T47D (cell line): Measurements from ENCODE around the gene EXOC2.

ENCODE experiments used
- DNase-seq, 2 experiments: peaks; one replicate each; pipeline versions ENCODE4 v3.0.0 to v3.0.0-alpha.2; 2011 to 2012; ENCODE audit warnings: low read depth in 1 of 2, low spot score in 1 of 2
- JUND ChIP-seq: IDR thresholded peaks from 2 replicates; pipeline ENCODE4 v1.6.1; 2012; ENCODE audit warnings: low read depth
- in situ Hi-C: cut with HindIII; loops from 2 replicates; pipeline ENCODE4 v1.10.0; 2016; ENCODE audit warnings: low sequenced_read_pairs, low pct_unique_long_range_greater_than_20kb

The EXOC2 gene

DNA sequence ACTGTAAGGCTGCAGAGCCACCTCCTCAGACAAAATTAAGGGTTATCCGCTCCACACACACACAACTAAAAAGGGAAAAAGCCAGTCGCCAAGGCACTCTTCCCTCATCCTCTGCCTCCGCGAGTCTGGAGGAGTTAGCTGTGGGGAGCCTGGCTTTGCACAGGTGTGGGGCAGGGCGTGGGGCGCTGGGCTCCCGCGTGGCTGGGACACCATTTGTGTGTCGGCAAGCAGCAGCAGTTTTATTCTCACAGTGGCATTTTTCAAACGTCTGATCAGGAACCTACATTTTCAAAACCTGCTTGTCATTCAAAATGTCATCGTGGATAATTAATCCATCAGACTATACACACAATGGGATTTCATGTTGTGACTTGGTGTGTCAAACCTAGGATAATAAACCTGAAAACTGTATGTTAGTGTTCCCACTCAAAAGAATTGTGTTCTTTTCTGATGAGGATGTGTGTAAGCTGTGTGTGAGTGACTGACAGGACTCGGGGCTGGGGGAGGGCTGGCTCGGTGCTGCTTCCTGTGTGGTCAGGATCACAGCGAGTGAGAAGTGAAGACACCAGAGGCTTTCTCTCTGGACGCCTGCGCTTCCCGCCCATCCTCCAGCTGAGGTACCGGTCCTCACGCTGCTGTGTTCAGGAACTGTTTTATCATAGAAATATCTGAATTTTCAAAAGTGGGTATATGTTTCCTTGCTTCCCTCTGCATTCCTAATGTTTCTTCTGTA, 218.3 kb downstream of the EXOC2 start:
- no peak for TF ChIP-seq JUND
- peak in 1 of 2 experiments; percentile 36 for DNase-seq
- in situ Hi-C loops = no loop called here

DNA sequence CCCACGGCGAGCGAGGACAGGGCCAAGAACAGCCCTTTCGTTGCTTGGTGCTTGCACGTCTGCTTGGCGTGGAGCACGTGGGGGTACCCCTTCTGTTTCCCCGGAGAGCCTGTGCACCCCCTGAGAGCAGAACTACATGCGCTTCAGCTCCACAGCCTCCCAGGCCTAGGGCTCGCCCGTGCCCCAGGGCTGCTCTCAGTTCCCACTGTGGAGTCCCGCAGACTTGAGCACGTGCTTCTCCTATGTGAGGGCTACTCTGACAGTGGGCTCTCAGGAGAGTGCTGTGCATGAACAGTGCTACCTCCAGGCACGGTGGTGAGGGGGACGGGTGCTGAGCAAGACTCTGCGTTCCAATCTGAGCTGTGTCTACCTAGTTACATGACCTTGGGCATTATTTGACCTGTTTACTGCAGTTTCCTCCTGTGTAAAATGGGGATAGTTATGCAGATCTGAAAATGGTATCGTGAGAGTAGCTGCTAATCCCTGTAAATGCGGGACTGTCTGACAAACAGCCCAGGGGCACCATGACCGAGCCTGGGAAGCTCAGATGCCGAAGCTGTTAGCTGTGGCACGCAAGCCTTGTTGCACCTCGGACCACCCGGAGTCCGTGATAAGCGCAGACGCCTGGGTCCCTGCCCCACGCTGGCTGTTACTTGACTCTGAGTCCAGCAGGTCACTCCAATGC, 219.0 kb downstream of the EXOC2 start:
- TF ChIP-seq JUND = no peak
- in situ Hi-C loops = no loop called here
- peak in 1 of 2 experiments; percentile 15 for DNase-seq

DNA sequence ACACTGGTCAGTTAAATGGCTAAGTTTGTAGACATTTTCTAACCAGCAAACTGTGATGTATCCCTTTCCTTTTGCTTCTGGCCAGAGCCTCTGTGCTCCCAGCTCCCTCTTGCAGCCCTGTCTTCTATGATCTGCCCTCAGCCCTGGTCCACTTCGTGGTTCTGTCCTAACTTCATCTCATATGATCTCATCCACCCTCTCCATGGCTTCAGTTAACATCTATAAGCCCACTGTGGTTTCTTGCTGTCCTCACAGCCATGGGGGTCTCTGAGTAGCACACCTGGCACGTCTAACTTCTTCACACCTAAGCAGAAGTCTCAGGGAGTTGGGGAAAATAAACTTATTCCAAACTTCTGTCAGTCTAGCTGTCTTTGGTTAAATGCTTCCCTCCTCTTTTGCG, 219.6 kb downstream of the EXOC2 start:
- no peak for DNase-seq
- in situ Hi-C loops = no loop called here
- TF ChIP-seq JUND = no peak

DNA sequence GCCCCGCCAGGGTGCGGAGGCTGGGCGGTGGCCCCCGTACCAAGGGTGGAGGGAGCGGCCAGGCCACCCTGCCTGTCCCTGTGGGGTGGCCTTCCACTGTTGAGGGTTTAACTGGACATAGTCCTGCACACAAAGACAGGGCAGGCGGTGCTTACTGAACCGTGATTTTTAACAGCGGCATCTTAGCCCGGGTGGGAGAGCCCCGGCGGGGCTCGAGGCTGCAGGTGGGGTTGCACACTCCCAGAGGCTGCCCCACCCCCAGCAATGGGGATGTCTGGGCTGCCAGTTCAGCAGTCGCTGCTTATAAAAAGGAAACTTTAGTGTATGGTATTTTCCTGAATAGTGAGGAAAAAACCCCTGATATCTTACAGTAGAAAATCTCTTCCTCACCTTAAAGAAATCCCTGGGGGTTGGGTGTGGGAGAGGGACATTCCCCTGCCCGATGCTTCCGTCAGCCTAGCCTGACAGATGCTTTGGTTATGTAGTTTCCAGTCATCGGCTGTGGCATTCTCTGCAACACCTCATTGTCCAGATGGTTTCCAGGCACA, 222.0 kb downstream of the EXOC2 start:
- no peak for TF ChIP-seq JUND
- in situ Hi-C loops = no loop called here
- DNase-seq = no peak

DNA sequence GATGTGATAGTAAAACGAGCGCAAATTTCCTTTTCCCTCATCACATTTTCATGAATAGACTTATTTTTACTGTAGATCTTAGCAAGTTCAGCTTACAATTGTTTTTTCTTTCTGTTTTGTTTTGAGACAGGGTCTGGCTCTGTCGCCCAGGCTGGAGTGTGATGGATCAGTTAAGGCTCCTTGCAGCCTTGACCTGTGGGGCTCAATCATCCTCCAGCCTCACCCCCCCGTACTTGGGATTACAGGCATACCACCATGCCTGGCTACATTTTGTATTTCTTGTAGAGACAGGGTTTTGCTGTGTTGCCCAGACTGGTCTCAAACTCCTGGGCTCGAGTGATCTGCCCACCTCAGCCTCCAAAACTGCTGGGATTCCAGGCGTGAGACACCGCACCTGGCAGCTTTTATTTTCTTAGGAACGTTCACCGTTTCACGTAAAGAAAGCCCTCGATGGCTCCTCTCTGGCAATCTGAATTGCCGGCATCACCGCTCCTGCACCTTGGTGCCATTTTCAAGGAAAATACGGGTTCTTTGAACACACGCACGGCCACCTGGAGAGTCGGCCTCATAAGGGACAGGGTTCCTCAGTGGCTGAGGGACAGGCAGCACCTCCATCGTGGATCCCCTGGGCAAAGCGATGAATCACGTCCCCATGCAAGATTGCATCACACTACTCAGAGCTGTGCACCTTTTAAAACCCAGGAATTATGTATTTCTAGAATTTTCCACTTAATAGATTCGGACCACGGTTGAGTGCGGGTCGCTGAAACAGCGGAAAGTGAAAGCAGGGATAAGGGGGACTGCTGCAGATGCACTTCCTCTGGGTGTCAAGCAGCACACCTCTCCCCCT, 222.7 kb downstream of the EXOC2 start:
- in situ Hi-C loops = no loop called here
- TF ChIP-seq JUND = no peak
- no peak for DNase-seq

DNA sequence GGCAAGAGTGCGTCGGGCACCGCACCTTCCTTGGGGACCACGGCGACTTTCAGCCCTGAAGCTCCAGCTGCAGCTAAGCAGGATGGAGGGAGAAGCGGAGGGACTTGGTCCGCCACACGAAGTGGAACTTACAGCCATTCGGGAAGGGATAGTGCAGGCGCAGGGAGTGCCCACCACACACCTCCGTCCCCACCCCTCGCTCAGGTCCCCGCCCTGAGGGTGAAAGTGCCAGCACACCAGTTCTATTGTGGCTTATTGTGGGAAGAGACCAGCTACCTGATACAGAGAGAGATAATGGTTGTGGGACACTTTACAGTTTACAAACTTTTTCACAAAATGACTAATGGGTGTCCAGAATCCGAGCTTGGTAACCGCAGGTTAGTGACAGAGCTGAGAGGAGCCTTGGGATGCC, 225.3 kb downstream of the EXOC2 start:
- in situ Hi-C loops = no loop called here
- no peak for TF ChIP-seq JUND
- no peak for DNase-seq

DNA sequence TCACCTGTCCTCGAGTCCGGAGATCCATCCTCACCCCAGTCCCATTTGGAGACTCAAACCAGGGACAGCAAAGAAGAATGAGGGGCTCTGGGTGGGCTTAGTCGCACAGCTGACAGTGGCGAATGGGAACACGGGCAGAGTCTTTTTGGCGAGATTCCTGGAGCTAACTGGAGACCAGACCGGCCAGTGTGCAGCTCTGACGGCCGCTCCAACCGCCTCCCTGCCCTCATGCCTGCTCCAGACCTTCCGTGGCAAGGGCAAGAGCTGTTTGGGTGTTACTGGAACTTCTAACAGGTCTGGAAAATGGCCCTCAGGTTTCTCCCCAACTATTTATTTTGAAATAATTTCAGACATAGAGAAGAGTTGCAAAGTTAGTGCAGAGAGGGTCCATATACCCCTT, 225.8 kb downstream of the EXOC2 start:
- in situ Hi-C loops = no loop called here
- no peak for TF ChIP-seq JUND
- no peak for DNase-seq

DNA sequence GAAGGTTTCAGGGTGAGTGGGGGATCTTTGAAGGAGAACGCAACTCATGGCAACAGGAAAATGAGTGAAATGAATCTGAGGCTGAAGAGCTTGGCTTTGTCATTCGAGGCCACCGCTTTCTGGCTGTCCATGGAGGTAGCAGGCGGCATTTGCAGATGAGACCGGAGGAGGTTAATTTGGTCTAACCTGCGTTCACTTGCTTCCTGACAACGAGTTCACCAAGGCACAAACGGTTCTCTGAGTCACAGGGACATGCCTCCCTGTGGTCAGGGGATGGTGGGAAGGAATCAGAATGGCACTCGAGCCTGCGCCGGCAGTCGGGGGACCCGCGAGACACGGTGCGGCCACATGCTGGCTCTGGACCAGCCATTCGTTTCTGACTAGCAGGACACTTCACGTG, 226.4 kb downstream of the EXOC2 start:
- in situ Hi-C loops = no loop called here
- no peak for DNase-seq

DNA sequence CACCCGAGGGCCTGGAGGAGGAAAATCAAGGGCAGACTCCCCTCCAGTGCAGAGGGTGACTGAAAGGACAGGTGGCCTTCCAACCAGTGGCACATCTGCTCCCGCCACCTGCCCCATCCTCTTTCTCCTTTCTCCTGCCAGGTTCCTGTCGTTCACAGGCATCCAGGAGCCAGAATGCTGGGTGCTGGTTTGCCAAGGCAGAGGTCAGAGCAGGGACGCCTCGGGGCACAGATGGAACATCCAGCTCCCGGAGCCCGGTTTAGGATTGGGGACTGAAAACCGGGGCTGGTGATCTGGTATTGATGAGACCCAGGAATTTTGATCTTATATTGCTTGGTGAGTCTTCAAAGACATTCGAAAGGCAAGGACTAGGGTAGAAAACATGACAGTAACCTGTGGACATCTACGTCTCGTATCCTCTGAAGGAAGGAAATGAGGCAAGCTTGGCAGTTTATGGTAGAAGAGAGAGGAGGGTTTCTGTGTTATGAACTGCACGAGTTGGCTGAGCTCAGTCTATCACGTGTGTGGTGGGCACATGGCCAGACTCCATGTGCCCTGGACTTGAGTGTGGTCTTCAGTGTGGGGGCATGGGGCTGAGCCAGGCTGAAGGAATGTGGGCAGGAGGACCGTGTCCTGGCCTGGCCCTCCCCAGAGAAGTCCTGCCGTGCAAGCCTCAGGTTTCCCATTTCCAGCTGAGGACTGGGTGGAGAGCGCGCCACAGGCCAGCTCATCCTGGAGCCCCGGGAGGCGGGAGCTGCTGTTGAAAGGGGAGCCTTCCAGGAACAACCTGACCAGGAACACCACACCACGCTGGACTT, 227.2 kb downstream of the EXOC2 start:
- in situ Hi-C loops = no loop called here
- TF ChIP-seq JUND = no peak
- DNase-seq = no peak

More for the DNA sequence above, 226.4 kb downstream of the EXOC2 start:
- no peak for TF ChIP-seq JUND

DNA sequence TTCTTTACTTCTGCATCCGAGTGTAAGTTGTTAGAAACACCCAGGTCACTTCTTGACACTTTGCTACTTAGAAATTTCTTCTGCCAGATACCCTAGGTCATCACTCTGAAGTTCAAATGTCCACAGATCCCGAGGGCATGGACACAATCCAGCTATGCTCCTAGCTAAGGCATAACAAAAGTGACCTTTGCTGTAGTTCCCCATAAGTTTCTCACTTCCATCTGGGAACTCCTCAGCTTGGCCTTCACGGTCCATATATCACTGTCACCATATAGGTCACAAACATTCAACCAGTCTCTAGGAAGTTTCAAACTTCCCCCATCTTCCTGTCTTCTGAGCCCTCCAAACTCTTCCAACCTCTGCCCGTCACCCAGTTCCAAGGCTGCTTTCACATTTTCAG, 236.1 kb downstream of the EXOC2 start:
- in situ Hi-C loops = no loop called here
- no peak for TF ChIP-seq JUND
- no peak for DNase-seq

DNA sequence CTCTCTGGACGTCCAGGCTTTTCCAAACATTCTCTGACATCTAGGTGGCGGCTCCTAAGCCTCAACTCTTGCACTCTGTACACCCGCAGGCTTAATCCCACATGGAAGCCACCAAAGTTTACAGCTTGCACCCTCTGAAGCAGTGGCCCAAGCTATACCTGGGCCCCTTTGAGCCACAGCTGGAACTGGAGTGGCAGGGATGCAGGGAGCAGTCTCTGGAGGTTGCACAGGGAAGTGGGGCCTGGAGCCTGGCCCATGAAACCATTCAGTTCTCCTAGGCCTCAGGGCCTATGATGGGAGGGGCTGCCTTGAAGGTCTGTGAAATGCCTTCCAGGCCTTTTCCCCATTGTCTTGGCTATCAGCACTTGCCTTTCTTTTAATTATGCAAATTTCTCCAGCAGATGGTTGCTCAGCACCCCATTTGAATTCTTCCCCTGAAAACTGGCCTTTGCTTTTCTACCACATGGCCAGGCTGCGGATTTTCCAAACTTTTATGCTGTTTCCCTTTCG, 236.5 kb downstream of the EXOC2 start:
- no peak for DNase-seq
- no peak for TF ChIP-seq JUND
- in situ Hi-C loops = no loop called here

DNA sequence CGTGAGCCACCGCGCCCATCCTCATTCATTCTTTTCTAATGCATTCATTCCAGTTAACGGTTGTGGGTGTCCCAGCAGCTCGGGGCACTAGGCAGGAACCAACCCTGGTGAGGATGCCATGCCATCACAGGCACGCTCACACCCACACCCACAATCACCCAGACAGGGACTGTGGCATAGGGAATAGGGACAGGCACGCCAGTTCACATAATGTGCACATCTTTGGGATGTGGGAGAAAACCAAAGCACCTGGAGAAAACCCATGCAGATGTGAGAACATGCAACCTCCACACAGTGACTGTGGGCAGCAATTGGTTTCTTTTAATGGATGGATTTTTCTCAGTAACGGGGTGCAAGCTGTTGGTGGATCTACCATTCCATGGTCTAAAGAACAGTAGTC, 237.1 kb downstream of the EXOC2 start:
- TF ChIP-seq JUND = no peak
- DNase-seq = no peak
- in situ Hi-C loops = no loop called here
